WTC11 (cell line): ENCODE data around the gene CTSO. TPM values are rescaled to one million over a fixed set of nuclear protein-coding genes. Genes with fewer than 3 reads are reported as not detected.

ENCODE experiments used
- ATAC-seq: fragments of 200-7000 bp; cut with Tn5 transposase; 2 replicates; pipeline ENCODE4 v1.10.0; 2021; ENCODE audit warnings: mild to moderate bottlenecking, moderate library complexity
- CTCF ChIA-PET: fragments of 300-600 bp; sonication (Branson Sonifier 250); formaldehyde crosslinking; loops from one replicate; lab custom pipeline; 2021; ENCODE audit warnings: antibody characterized with exemption; lab: Charles Lee
- POLR2A ChIA-PET: fragments of 350-600 bp; sonication (Branson Sonifier 250); formaldehyde crosslinking; loops from one replicate; lab custom pipeline; 2021; ENCODE audit warnings: antibody characterized with exemption; lab: Charles Lee
- DNase-seq: peaks from one replicate; pipeline ENCODE4 v3.0.0; 2021; ENCODE audit warnings: low spot score
- H3K27ac Mint-ChIP-seq: 2 replicates; pipeline ENCODE4 v1.8.0; 2021; ENCODE audit warnings: mixed read lengths
- H3K27me3 Mint-ChIP-seq: 2 replicates; pipeline ENCODE4 v1.8.0; 2021; ENCODE audit warnings: low read depth, mild to moderate bottlenecking, moderate library complexity, mixed read lengths
- H3K36me3 Mint-ChIP-seq: 2 replicates; pipeline ENCODE4 v1.8.0; 2021; ENCODE audit warnings: mixed read lengths
- H3K4me1 Mint-ChIP-seq: 2 replicates; pipeline ENCODE4 v1.8.0; 2022; ENCODE audit warnings: mixed read lengths
- H3K4me3 Mint-ChIP-seq: 2 replicates; pipeline ENCODE4 v1.8.0; 2021; ENCODE audit warnings: mild to moderate bottlenecking, moderate library complexity, mixed read lengths
- H3K9me3 Mint-ChIP-seq: 2 replicates; pipeline ENCODE4 v1.8.0; 2021; ENCODE audit warnings: mixed read lengths
- CBFB ChIP-seq: sonication (generic); formaldehyde crosslinking; IDR thresholded peaks from 2 replicates; pipeline ENCODE4 v1.8.1; 2022; ENCODE audit warnings: mild to moderate bottlenecking, low read depth, missing genetic modification reagents
- CREM ChIP-seq: sonication (generic); formaldehyde crosslinking; IDR thresholded peaks from 2 replicates; pipeline ENCODE4 v1.8.1; 2022; ENCODE audit warnings: mild to moderate bottlenecking, missing genetic modification reagents, moderate library complexity
- EMX1 ChIP-seq: fragments of 250-450 bp; sonication (Bioruptor Pico); IDR thresholded peaks from 2 replicates; pipeline ENCODE4 v1.8.0; 2021; ENCODE audit warnings: mild to moderate bottlenecking
- FOXJ3 ChIP-seq: sonication (generic); formaldehyde crosslinking; IDR thresholded peaks from 2 replicates; pipeline ENCODE4 v1.9.0; 2021; ENCODE audit warnings: missing genetic modification reagents, mild to moderate bottlenecking, borderline replicate concordance
- FOXP1 ChIP-seq: sonication (generic); formaldehyde crosslinking; IDR thresholded peaks from 2 replicates; pipeline ENCODE4 v1.8.0; 2022; ENCODE audit warnings: missing genetic modification reagents, mild to moderate bottlenecking, moderate library complexity, borderline replicate concordance
- HMGA2 ChIP-seq: fragments of 250-450 bp; sonication (Bioruptor Pico); IDR thresholded peaks from 2 replicates; pipeline ENCODE4 v1.4.0; 2021; ENCODE audit warnings: mild to moderate bottlenecking, moderate library complexity
- NFYB ChIP-seq: sonication (generic); formaldehyde crosslinking; conservative IDR thresholded peaks from 2 replicates; pipeline ENCODE4 v1.8.0; 2022; ENCODE audit warnings: low read depth, missing genetic modification reagents
- PRRX2 ChIP-seq: fragments of 250-450 bp; sonication (Bioruptor Pico); IDR thresholded peaks from 2 replicates; pipeline ENCODE4 v1.8.0; 2021; ENCODE audit warnings: mild to moderate bottlenecking
- ZNF121 ChIP-seq: sonication (generic); formaldehyde crosslinking; IDR thresholded peaks from 2 replicates; pipeline ENCODE4 v1.8.0; 2023; ENCODE audit warnings: missing genetic modification reagents
- total RNA-seq: library from RNA; stranded (reverse); gene quantifications from 3 replicates; pipeline ENCODE4 v1.2.3, GENCODE V29; 2021
- TF ChIP-seq, protein P1 (sequence below): fragments of 250-450 bp; sonication (Bioruptor Pico); IDR thresholded peaks from 2 replicates; pipeline ENCODE4 v1.9.0; 2021; ENCODE audit warnings: mild to moderate bottlenecking
- TF ChIP-seq, protein P2 (sequence below): sonication (generic); formaldehyde crosslinking; IDR thresholded peaks from 2 replicates; pipeline ENCODE4 v1.8.1; 2023; ENCODE audit warnings: mild to moderate bottlenecking, moderate library complexity, missing genetic modification reagents
- TF ChIP-seq, protein P3 (sequence below): sonication (generic); formaldehyde crosslinking; IDR thresholded peaks from 2 replicates; pipeline ENCODE4 v1.8.0; 2023; ENCODE audit warnings: missing genetic modification reagents
- TF ChIP-seq, protein P4 (sequence below): sonication (generic); formaldehyde crosslinking; IDR thresholded peaks from 2 replicates; pipeline ENCODE4 v1.8.0; 2022; ENCODE audit warnings: missing genetic modification reagents
- TF ChIP-seq, protein P5 (sequence below): sonication (generic); formaldehyde crosslinking; IDR thresholded peaks from 2 replicates; pipeline ENCODE4 v1.8.1; 2023; ENCODE audit warnings: mild to moderate bottlenecking, missing genetic modification reagents
- TF ChIP-seq, protein P6 (sequence below): sonication (generic); formaldehyde crosslinking; IDR thresholded peaks from 2 replicates; pipeline ENCODE4 v1.8.0; 2022; ENCODE audit warnings: mild to moderate bottlenecking, missing genetic modification reagents
- TF ChIP-seq, protein P7 (sequence below): fragments of 250-450 bp; sonication (Bioruptor Pico); conservative IDR thresholded peaks from 2 replicates; pipeline ENCODE4 v1.9.0; 2021; ENCODE audit warnings: mild to moderate bottlenecking
- TF ChIP-seq, protein P8 (sequence below): sonication (generic); formaldehyde crosslinking; IDR thresholded peaks from 2 replicates; pipeline ENCODE4 v1.8.1; 2023; ENCODE audit warnings: mild to moderate bottlenecking, missing genetic modification reagents, moderate library complexity

Gene CTSO
- total RNA-seq, 1 experiment from 2014 or later: 1.2 TPM

DNA sequence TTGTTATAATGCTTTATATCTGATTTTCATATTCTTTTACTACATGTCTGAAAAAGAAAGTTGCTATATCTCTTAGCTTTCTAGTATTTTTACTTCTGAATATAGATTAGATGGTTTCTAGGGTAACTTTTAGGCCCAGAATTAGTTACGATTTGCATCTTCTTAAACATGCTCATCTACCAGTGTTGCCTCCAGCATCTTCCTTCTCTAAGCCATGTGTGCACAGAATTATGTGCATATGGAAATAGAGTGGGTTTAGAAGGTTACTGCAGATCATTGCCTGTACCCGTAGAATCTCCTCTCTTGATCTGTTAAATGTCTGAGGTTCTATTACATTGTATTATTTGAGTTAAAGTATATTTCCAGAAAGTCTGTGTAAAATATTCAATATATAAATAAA lies 52.7 kb downstream of the CTSO start:
- peaks cover 13% of the 10 kb centered on the region for H3K9me3 Mint-ChIP-seq
- H3K4me1 Mint-ChIP-seq: peaks cover 45% of the 10 kb centered on the region
- peak overlapping the region; percentile 68; the same call in 1 of the 2 replicates for H3K27ac Mint-ChIP-seq
- CTCF ChIA-PET: interaction anchor here (1.4 kb wide), 1 partner anchor 52 kb away, joined by 6 read pairs; the partner anchor contains the start of gene CTSO
- no peak for TF ChIP-seq PRRX2 (CRISPR knock-in tag)
- TF ChIP-seq, protein P1, sequence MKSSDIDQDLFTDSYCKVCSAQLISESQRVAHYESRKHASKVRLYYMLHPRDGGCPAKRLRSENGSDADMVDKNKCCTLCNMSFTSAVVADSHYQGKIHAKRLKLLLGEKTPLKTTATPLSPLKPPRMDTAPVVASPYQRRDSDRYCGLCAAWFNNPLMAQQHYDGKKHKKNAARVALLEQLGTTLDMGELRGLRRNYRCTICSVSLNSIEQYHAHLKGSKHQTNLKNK (CRISPR knock-in tag): no peak
- TF ChIP-seq, protein P2, sequence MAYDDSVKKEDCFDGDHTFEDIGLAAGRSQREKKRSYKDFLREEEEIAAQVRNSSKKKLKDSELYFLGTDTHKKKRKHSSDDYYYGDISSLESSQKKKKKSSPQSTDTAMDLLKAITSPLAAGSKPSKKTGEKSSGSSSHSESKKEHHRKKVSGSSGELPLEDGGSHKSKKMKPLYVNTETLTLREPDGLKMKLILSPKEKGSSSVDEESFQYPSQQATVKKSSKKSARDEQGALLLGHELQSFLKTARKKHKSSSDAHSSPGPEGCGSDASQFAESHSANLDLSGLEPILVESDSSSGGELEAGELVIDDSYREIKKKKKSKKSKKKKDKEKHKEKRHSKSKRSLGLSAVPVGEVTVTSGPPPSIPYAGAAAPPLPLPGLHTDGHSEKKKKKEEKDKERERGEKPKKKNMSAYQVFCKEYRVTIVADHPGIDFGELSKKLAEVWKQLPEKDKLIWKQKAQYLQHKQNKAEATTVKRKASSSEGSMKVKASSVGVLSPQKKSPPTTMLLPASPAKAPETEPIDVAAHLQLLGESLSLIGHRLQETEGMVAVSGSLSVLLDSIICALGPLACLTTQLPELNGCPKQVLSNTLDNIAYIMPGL (CRISPR knock-in tag): no peak
- no peak for TF ChIP-seq NFYB (CRISPR knock-in tag)
- TF ChIP-seq, protein P3, sequence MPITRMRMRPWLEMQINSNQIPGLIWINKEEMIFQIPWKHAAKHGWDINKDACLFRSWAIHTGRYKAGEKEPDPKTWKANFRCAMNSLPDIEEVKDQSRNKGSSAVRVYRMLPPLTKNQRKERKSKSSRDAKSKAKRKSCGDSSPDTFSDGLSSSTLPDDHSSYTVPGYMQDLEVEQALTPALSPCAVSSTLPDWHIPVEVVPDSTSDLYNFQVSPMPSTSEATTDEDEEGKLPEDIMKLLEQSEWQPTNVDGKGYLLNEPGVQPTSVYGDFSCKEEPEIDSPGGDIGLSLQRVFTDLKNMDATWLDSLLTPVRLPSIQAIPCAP: no peak
- no peak for TF ChIP-seq CREM
- TF ChIP-seq EMX1 (CRISPR knock-in tag): no peak
- no peak for TF ChIP-seq FOXJ3 (CRISPR knock-in tag)
- TF ChIP-seq, protein P4, sequence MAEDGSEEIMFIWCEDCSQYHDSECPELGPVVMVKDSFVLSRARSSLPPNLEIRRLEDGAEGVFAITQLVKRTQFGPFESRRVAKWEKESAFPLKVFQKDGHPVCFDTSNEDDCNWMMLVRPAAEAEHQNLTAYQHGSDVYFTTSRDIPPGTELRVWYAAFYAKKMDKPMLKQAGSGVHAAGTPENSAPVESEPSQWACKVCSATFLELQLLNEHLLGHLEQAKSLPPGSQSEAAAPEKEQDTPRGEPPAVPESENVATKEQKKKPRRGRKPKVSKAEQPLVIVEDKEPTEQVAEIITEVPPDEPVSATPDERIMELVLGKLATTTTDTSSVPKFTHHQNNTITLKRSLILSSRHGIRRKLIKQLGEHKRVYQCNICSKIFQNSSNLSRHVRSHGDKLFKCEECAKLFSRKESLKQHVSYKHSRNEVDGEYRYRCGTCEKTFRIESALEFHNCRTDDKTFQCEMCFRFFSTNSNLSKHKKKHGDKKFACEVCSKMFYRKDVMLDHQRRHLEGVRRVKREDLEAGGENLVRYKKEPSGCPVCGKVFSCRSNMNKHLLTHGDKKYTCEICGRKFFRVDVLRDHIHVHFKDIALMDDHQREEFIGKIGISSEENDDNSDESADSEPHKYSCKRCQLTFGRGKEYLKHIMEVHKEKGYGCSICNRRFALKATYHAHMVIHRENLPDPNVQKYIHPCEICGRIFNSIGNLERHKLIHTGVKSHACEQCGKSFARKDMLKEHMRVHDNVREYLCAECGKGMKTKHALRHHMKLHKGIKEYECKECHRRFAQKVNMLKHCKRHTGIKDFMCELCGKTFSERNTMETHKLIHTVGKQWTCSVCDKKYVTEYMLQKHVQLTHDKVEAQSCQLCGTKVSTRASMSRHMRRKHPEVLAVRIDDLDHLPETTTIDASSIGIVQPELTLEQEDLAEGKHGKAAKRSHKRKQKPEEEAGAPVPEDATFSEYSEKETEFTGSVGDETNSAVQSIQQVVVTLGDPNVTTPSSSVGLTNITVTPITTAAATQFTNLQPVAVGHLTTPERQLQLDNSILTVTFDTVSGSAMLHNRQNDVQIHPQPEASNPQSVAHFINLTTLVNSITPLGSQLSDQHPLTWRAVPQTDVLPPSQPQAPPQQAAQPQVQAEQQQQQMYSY (CRISPR knock-in tag): no peak
- no peak for TF ChIP-seq FOXP1
- TF ChIP-seq, protein P5, sequence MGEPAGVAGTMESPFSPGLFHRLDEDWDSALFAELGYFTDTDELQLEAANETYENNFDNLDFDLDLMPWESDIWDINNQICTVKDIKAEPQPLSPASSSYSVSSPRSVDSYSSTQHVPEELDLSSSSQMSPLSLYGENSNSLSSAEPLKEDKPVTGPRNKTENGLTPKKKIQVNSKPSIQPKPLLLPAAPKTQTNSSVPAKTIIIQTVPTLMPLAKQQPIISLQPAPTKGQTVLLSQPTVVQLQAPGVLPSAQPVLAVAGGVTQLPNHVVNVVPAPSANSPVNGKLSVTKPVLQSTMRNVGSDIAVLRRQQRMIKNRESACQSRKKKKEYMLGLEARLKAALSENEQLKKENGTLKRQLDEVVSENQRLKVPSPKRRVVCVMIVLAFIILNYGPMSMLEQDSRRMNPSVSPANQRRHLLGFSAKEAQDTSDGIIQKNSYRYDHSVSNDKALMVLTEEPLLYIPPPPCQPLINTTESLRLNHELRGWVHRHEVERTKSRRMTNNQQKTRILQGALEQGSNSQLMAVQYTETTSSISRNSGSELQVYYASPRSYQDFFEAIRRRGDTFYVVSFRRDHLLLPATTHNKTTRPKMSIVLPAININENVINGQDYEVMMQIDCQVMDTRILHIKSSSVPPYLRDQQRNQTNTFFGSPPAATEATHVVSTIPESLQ (CRISPR knock-in tag): no peak
- TF ChIP-seq, protein P6, sequence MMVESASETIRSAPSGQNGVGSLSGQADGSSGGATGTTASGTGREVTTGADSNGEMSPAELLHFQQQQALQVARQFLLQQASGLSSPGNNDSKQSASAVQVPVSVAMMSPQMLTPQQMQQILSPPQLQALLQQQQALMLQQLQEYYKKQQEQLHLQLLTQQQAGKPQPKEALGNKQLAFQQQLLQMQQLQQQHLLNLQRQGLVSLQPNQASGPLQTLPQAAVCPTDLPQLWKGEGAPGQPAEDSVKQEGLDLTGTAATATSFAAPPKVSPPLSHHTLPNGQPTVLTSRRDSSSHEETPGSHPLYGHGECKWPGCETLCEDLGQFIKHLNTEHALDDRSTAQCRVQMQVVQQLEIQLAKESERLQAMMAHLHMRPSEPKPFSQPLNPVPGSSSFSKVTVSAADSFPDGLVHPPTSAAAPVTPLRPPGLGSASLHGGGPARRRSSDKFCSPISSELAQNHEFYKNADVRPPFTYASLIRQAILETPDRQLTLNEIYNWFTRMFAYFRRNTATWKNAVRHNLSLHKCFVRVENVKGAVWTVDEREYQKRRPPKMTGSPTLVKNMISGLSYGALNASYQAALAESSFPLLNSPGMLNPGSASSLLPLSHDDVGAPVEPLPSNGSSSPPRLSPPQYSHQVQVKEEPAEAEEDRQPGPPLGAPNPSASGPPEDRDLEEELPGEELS (CRISPR knock-in tag): no peak
- TF ChIP-seq, protein P7, sequence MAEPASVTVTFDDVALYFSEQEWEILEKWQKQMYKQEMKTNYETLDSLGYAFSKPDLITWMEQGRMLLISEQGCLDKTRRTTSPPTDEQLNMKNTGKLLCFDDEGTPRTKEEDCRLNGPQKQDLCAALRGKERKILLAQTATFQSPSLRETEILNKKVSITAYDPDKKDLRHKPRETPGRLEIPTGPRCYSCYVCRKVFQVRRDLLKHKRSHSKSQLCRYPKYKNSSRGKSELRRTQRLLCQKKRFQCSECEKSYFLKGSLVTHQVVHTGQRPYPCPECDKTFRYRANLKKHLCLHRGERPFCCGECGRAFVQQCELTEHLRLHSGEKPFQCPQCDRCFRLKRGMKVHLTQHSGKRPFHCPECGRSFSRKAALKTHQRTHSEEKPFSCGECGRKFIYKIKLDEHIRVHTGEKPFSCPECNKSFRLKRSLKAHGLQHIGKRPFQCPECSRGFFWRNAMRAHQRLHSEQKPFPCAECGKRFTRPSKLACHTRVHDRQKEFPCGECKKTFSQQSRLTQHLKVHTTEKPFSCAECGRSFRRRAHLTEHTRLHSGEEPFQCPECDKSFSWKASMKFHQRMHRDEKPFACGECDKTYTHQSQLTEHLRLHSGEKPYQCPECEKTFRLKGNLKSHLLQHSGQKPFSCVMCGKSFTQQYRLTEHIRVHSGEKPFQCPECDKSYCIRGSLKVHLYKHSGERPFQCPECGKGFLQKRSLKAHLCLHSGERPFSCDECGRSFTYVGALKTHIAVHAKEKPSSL: no peak
- TF ChIP-seq, protein P8, sequence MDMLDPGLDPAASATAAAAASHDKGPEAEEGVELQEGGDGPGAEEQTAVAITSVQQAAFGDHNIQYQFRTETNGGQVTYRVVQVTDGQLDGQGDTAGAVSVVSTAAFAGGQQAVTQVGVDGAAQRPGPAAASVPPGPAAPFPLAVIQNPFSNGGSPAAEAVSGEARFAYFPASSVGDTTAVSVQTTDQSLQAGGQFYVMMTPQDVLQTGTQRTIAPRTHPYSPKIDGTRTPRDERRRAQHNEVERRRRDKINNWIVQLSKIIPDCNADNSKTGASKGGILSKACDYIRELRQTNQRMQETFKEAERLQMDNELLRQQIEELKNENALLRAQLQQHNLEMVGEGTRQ (CRISPR knock-in tag): no peak
- no peak for TF ChIP-seq HMGA2 (CRISPR knock-in tag)
- no peak for TF ChIP-seq CBFB (CRISPR knock-in tag)
- TF ChIP-seq ZNF121 (CRISPR knock-in tag): no peak
- no peak for ATAC-seq
- peaks cover 20% of the 10 kb centered on the region for H3K36me3 Mint-ChIP-seq
- DNase-seq: no peak
- POLR2A ChIA-PET: no interaction called here
- H3K4me3 Mint-ChIP-seq: no peak overlapping the region
- H3K27me3 Mint-ChIP-seq: no peaks in the 10 kb centered on the region
